ENCODE data around the gene UPP2.

UPP2 gene

DNA sequence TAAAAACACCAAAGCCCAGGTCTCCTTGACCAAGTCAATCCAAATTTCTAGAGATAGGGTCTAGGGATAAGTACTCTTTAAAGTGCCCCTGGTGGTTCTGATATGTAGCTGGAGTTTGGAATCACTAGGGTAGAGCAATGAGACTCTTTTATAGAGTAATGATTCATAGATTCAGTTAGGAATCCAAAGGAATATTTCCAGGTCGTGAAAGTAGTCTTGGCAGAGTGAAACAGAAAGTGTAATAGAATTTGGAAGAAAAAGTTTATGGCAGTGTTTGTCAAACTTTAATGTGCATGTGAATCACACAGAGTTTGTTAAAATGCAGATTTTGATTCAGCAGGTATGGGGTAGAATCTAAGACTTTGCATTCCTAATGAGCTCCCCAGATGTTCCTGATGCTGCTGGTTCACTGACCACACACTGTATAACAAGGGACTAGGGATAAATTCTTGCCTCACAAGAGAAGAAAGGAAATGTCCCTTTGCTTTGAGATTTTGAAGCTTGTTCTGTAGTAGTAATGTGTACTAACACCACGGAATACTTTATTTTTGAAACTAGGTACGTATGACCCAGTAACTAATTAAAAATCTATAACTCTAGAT lies 1.8 kb downstream of the UPP2 start:
- no peak for DNase-seq (ENCODE audit: low read depth in 2 of 2, low spot score in 1 of 2)

DNA sequence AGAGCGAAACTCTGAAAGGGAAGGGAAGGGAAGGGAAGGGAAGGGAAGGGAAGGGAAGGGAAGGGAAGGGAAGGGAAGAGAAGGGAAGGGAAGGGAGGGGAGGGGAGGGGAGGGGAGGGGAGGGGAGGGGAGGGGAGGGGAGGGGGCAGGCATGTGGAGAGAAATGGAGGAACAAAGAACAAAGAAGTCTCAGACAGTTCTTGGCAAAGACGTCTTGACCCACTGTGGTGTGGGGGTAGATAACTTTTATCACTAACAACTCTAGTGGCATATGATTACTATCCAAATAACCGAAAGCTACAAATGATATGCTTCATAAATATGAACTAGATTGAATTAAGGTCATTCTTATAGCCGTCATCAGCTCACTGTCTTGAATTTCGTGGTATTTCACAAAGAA lies 3.2 kb downstream of the UPP2 start:
- no peak for DNase-seq (ENCODE audit: low read depth in 2 of 2, low spot score in 1 of 2)

GRCh38 chr2:158112992-158113391 lies 11.3 kb downstream of the UPP2 start:
- DNase-seq (ENCODE audit: low read depth in 2 of 2, low spot score in 1 of 2): no peak

DNA sequence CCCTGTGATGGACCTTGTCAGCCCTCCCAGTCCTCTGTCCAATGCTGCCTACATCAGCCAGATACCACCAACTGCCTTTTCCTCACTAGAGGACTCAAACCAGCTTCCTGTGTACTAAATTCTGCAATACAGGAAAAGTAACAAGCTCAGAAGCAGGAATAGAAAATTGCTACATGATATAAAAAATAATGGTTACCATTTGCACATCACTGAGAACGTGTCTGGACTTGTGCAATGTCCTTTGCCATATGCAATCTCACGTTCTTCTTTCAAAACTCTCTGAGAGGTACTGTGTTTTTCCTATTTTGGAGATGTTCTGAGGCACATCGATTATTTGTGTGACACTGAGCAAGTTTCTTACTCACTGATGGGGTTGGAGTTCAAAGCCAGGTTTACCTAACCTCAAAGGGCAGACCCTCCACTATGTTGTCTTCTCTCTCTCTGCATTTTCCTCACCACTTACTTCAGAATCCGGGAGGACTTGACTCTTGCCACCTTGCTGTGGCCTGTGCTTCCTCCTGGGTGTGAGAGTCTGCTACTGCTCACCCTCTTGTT lies 12.1 kb downstream of the UPP2 start:
- no peak for DNase-seq (ENCODE audit: low read depth in 2 of 2, low spot score in 1 of 2)

DNA sequence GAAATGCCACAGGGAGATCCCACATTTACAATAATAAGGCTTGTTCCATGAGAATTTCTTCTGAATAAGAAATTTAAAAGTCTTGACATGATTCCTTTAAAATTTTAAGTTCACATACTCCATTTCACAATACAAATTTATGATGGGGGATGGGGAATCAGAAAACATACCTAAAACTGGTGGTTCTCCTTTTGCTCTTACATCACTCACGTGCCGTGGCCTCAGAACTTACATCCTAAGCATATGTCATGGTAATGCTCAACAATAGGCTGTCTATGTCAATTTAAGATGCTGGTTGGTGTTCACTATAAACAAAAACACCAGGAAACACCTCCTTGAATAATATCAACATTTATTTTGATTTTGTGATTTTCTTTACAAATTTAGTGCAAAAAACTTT lies 12.8 kb downstream of the UPP2 start:
- no peak for DNase-seq (ENCODE audit: low read depth in 2 of 2, low spot score in 1 of 2)

DNA sequence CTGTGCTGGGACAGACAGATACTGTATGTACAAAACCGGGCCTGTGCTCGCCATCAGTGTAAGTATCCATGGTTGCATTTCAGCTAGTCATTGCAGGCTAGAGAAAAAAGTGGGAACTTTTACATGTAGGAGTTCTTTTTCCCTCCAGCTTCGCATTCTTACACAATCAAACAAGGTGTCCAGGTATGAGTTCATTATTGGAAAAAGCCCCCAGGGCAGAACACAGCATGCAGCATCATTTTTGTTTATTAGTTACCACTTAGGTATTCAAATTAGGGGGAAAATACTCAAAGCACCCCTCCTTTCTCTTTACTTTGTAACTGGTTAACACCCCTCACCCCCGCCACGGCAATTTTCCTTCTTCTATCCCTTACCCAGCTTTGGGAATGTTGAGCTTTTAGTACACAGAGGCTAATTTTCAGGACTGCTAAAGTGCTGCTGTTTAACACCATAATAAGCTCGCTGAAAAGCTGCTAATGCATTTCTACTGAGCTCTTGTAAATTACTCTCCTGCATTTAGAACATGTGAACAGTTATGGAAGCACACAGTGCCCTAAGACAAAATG lies 13.6 kb downstream of the UPP2 start:
- DNase-seq (ENCODE audit: low read depth in 2 of 2, low spot score in 1 of 2): no peak

DNA sequence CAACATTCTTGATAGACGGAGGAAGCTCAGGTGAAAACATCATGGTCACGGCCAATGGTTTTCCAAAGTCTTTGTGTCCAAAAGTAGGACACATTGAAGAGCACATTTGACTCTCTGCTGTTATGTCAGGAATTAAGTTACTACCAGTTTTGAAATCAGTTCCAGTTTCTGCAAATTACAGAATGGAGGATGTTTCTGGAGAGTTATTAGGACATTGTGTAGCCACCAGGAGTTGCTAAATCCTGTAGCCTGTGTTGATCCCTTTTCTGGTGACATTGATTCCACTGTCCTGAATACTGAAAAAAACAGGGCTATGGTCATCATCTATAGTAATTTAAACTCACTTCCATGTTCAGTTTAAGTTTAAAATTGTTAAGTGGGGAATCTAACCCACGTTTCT lies 15.3 kb downstream of the UPP2 start:
- no peak for DNase-seq (ENCODE audit: low read depth in 2 of 2, low spot score in 1 of 2)

DNA sequence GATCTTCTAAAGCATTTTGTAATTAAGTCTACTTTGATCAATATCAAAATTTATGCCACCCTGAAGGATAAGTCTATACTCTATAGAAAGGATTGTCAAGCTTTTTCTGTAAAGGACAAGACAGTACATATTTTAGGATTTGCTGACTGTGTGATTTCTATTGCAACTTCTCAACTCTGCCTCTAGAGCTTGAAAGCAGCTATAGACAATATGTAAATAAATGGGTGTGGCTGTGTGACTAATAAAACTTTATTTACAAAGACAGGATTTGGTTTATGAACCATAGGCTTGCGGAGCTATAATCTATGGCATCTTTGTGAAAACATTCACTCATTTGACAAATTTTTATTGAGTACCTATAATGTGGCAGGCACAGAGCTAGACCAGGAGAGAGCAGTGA lies 18.4 kb downstream of the UPP2 start:
- no peak for DNase-seq (ENCODE audit: low read depth in 2 of 2, low spot score in 1 of 2)

GRCh38 chr2:158120664-158121641 lies 19.3 kb downstream of the UPP2 start:
- DNase-seq (ENCODE audit: low read depth in 2 of 2, low spot score in 1 of 2): no peak

- no peak for DNase-seq (ENCODE audit: low read depth in 2 of 2, low spot score in 1 of 2)
Measured at GRCh38 chr2:158124896-158125295, 23.2 kb downstream of the UPP2 start.

- no peak for DNase-seq (ENCODE audit: low read depth in 2 of 2, low spot score in 1 of 2)
Measured at GRCh38 chr2:158125756-158126498, 24.3 kb downstream of the UPP2 start.

GRCh38 chr2:158127380-158127804 lies 25.7 kb downstream of the UPP2 start:
- no peak for DNase-seq (ENCODE audit: low read depth in 2 of 2, low spot score in 1 of 2)

DNA sequence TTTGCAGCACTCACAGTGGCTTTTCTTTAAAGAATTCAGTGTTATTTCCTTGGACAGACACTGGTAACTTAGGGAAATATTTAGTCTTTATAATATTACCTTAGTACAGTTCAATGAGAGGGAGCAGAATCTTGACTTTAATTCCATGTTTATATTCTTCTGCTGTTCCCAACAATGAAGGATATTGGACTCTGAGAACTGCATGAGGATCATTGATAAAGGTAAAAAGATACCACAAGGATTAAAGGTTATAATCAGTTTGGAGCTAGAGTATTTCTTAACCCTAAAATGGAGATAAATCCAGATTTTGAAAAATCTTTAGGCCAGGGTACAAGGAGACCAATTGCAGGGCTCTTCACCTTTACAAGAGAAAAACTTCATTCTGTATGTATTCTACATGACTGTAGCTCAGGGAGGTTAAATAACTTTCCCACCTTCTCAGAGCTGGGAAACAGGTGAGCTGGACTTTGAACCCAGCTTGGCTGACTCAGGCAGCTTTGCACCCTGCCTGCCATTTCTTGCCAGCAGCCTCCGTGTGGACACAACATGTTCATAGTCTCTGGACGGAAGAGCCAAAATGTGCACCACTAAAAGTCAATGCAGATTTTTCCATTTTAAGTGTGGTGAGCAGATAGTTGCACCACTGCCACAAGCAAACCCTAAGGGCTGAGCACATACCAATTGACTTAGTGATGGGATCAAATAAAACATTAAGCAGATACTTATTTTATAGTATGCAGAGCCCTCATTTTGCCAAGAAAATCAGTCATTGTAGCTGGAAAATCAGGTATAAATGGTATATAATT lies 26.7 kb downstream of the UPP2 start:
- DNase-seq (ENCODE audit: low read depth in 2 of 2, low spot score in 1 of 2): no peak

GRCh38 chr2:158129037-158129436 lies 27.4 kb downstream of the UPP2 start:
- no peak for DNase-seq (ENCODE audit: low read depth in 2 of 2, low spot score in 1 of 2)

GRCh38 chr2:158130832-158131473 lies 29.3 kb downstream of the UPP2 start:
- DNase-seq (ENCODE audit: low read depth in 2 of 2, low spot score in 1 of 2): no peak

DNA sequence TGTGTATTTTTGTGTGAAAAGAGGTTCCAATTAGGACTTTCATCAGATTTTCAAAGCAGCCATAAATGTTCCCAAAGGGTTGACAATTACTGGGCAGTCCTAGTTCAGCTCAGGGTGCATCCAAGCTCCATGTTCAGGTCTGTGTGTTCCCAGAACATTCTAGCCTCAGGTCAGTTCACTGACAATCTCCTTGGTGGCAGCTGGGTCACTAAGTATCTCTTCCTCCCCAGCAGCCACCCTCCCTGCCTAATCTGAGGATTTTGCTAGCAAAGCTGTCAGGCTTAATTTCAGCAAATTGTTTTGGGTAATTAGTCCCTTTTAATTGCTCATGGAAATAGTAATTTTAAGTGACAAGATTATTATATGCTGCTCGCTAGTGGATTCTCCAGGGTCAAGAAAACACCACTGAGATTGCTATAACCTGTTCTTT lies 29.8 kb downstream of the UPP2 start:
- DNase-seq (ENCODE audit: low read depth in 2 of 2, low spot score in 1 of 2): no peak

GRCh38 chr2:158131919-158132566 lies 30.4 kb downstream of the UPP2 start:
- DNase-seq (ENCODE audit: low read depth in 2 of 2, low spot score in 1 of 2): no peak

DNA sequence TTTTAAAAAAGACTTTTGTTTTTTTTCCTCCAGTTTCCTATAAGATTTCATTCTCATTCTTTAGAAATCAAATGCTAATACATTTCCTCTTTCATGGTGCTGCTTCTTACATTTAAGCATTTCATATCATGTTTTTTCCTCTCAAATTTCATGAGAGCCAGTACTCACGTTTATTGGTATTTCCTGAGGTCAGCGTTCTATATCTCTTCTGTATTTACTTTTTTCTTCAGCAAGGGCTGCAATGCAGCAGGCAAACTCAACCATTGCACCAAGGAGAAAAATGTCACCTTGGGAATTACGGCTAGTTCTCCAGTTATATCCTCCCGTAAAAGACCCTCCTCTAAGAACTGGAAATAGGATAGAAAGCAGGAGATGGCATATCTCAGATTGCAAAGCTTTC lies 32.4 kb downstream of the UPP2 start:
- DNase-seq (ENCODE audit: low read depth in 2 of 2, low spot score in 1 of 2): no peak

GRCh38 chr2:158134655-158135054 lies 33.0 kb downstream of the UPP2 start:
- no peak for DNase-seq (ENCODE audit: low read depth in 2 of 2, low spot score in 1 of 2)

All from stimulated activated CD8-positive, alpha-beta memory T cell treated with anti-CD3 and anti-CD28 coated beads, Interleukin-4, amount 100 ng/mL, for 1 hour (primary cell).